ENCODE data around the gene GLI1.
A peak's percentile ranks its signal among the peaks of the same experiment; 100 is the strongest.
"Not testable (repeated sequence)": the region's sequence is repeated elsewhere in the genome, so short reads cannot be mapped to it uniquely, and the experiment has no call there.

The GLI1 gene

GRCh38 chr12:57481671-57482070 is 22.1 kb downstream of the GLI1 start:
- Mint-ChIP-seq H3K36me3 (ENCODE audit: low read depth) (peaks cover 14% of the 10 kb centered on the region), H3K4me3 (no peak overlapping the region), H3K4me1 (ENCODE audit: low read depth) (peaks cover 40% of the 10 kb centered on the region), H3K27ac (peak overlapping the region; percentile 85), H3K27me3 (ENCODE audit: low read depth) (no peaks in the 10 kb centered on the region), H3K9me3 (no peaks in the 10 kb centered on the region)
- DNase-seq (ENCODE audit: low spot score): no peak

GRCh38 chr12:57483466-57483865 is 23.9 kb downstream of the GLI1 start:
- H3K9me3 Mint-ChIP-seq: no peaks in the 10 kb centered on the region
- DNase-seq (ENCODE audit: low spot score): no peak
- no peak overlapping the region for H3K4me3 Mint-ChIP-seq
- H3K36me3 Mint-ChIP-seq (ENCODE audit: low read depth): peaks cover 7% of the 10 kb centered on the region
- H3K4me1 Mint-ChIP-seq (ENCODE audit: low read depth): peaks cover 28% of the 10 kb centered on the region
- no peaks in the 10 kb centered on the region for H3K27me3 Mint-ChIP-seq (ENCODE audit: low read depth)
- H3K27ac Mint-ChIP-seq: no peak overlapping the region

- Mint-ChIP-seq H3K36me3 (ENCODE audit: low read depth) (peaks cover 24% of the 10 kb centered on the region), H3K4me3 (no peak overlapping the region), H3K9me3 (no peaks in the 10 kb centered on the region), H3K27ac (peak overlapping the region; percentile 23), H3K4me1 (ENCODE audit: low read depth) (peaks cover 26% of the 10 kb centered on the region), H3K27me3 (ENCODE audit: low read depth) (no peaks in the 10 kb centered on the region)
- no peak for DNase-seq (ENCODE audit: low spot score)
Observed at GRCh38 chr12:57485695-57486094, 26.1 kb downstream of the GLI1 start.

GRCh38 chr12:57487055-57487596 is 27.5 kb downstream of the GLI1 start:
- DNase-seq (ENCODE audit: low spot score): no peak
- peaks cover 21% of the 10 kb centered on the region for H3K4me1 Mint-ChIP-seq (ENCODE audit: low read depth)
- no peak overlapping the region for H3K27ac Mint-ChIP-seq
- H3K9me3 Mint-ChIP-seq: no peaks in the 10 kb centered on the region
- H3K36me3 Mint-ChIP-seq (ENCODE audit: low read depth): peaks cover 32% of the 10 kb centered on the region
- peak overlapping the region; percentile 99 for H3K4me3 Mint-ChIP-seq
- H3K27me3 Mint-ChIP-seq (ENCODE audit: low read depth): no peaks in the 10 kb centered on the region

- H3K4me3 Mint-ChIP-seq: peak within 1 kb of the TSS; percentile 99
- H3K9me3 Mint-ChIP-seq: no peaks in the 10 kb centered on the region
- peaks cover 37% of the 10 kb centered on the region for H3K36me3 Mint-ChIP-seq (ENCODE audit: low read depth)
- no peaks in the 10 kb centered on the region for H3K27me3 Mint-ChIP-seq (ENCODE audit: low read depth)
- H3K4me1 Mint-ChIP-seq (ENCODE audit: low read depth): peaks cover 21% of the 10 kb centered on the region
- DNase-seq (ENCODE audit: low spot score): peak; percentile 95
- H3K27ac Mint-ChIP-seq: peak within 1 kb of the TSS; percentile 93
Observed at GRCh38 chr12:57487597-57488401, 28.2 kb downstream of the GLI1 start, which contains the start of gene MARS1. Gene MARS1 (plus strand): TSS chr12:57488068. CDS start chr12:57488091, 23 bp downstream.

GRCh38 chr12:57488402-57489156 is 29.0 kb downstream of the GLI1 start:
- Mint-ChIP-seq H3K36me3 (ENCODE audit: low read depth) (peaks cover 39% of the 10 kb centered on the region), H3K27ac (peak overlapping the region; percentile 93), H3K9me3 (no peaks in the 10 kb centered on the region), H3K4me1 (ENCODE audit: low read depth) (peaks cover 21% of the 10 kb centered on the region), H3K4me3 (peak overlapping the region; percentile 99), H3K27me3 (ENCODE audit: low read depth) (no peaks in the 10 kb centered on the region)
- no peak for DNase-seq (ENCODE audit: low spot score)

- Mint-ChIP-seq H3K36me3 (ENCODE audit: low read depth) (peaks cover 42% of the 10 kb centered on the region), H3K9me3 (no peaks in the 10 kb centered on the region), H3K4me1 (ENCODE audit: low read depth) (peaks cover 21% of the 10 kb centered on the region), H3K4me3 (peak overlapping the region; percentile 99), H3K27me3 (ENCODE audit: low read depth) (no peaks in the 10 kb centered on the region), H3K27ac (peak overlapping the region; percentile 93)
- no peak for DNase-seq (ENCODE audit: low spot score)
Observed at GRCh38 chr12:57489157-57489641, 29.6 kb downstream of the GLI1 start.

- DNase-seq (ENCODE audit: low spot score): no peak
- Mint-ChIP-seq H3K9me3 (no peaks in the 10 kb centered on the region), H3K27me3 (ENCODE audit: low read depth) (no peaks in the 10 kb centered on the region), H3K4me1 (ENCODE audit: low read depth) (peaks cover 21% of the 10 kb centered on the region), H3K36me3 (ENCODE audit: low read depth) (peaks cover 44% of the 10 kb centered on the region), H3K4me3 (no peak overlapping the region), H3K27ac (no peak overlapping the region)
Observed at GRCh38 chr12:57490126-57490525, 30.5 kb downstream of the GLI1 start.

- Mint-ChIP-seq H3K27me3 (ENCODE audit: low read depth) (no peaks in the 10 kb centered on the region), H3K4me3 (peak overlapping the region; percentile 0)
- DNase-seq (ENCODE audit: low spot score): no peak
Observed at GRCh38 chr12:57491393-57492280, 32.1 kb downstream of the GLI1 start.

GRCh38 chr12:57495051-57495701 is 35.6 kb downstream of the GLI1 start:
- not testable (repeated sequence) for H3K4me3 Mint-ChIP-seq; H3K27ac Mint-ChIP-seq; DNase-seq (ENCODE audit: low spot score); H3K4me1 Mint-ChIP-seq (ENCODE audit: low read depth); H3K27me3 Mint-ChIP-seq (ENCODE audit: low read depth); H3K9me3 Mint-ChIP-seq
- peaks cover 58% of the 10 kb centered on the region for H3K36me3 Mint-ChIP-seq (ENCODE audit: low read depth)

More at GRCh38 chr12:57491393-57492280, 32.1 kb downstream of the GLI1 start:
- Mint-ChIP-seq H3K4me1 (ENCODE audit: low read depth) (peaks cover 21% of the 10 kb centered on the region), H3K9me3 (no peaks in the 10 kb centered on the region), H3K27ac (peak overlapping the region; percentile 70), H3K36me3 (ENCODE audit: low read depth) (peaks cover 49% of the 10 kb centered on the region)

- H3K27me3 Mint-ChIP-seq (ENCODE audit: low read depth): no peaks in the 10 kb centered on the region
- H3K4me3 Mint-ChIP-seq: no peak overlapping the region
- DNase-seq (ENCODE audit: low spot score): no peak
- H3K36me3 Mint-ChIP-seq (ENCODE audit: low read depth): peaks cover 60% of the 10 kb centered on the region
- peaks cover 3% of the 10 kb centered on the region for H3K9me3 Mint-ChIP-seq
- H3K4me1 Mint-ChIP-seq (ENCODE audit: low read depth): no peaks in the 10 kb centered on the region
- no peak overlapping the region for H3K27ac Mint-ChIP-seq
Observed at GRCh38 chr12:57496822-57497221, 37.2 kb downstream of the GLI1 start.

GRCh38 chr12:57497223-57498131 is 37.9 kb downstream of the GLI1 start:
- Mint-ChIP-seq H3K27ac (no peak overlapping the region), H3K9me3 (peaks cover 3% of the 10 kb centered on the region)

More at GRCh38 chr12:57497223-57498131, 37.9 kb downstream of the GLI1 start:
- Mint-ChIP-seq H3K36me3 (ENCODE audit: low read depth) (peaks cover 63% of the 10 kb centered on the region), H3K4me3 (no peak overlapping the region), H3K4me1 (ENCODE audit: low read depth) (no peaks in the 10 kb centered on the region), H3K27me3 (ENCODE audit: low read depth) (no peaks in the 10 kb centered on the region)
- no peak for DNase-seq (ENCODE audit: low spot score)
